ENCODE measurements around the gene CSMD2. TPM values are rescaled to one million over a fixed set of nuclear protein-coding genes. Genes with fewer than 3 reads are reported as not detected.

The CSMD2 gene
- total and polyA plus RNA-seq, 2 of the 8 experiments (the other 6 are each of a cell fraction or from before 2014, with no cell fraction given): 7.0 to 14.7 TPM

GRCh38 chr1:33743221-33743998 is 421.6 kb downstream of the CSMD2 start:
- H2BK20ac ChIP-seq (ENCODE audit: low read length): no peak overlapping the region
- H4K91ac ChIP-seq (replicated peaks; ENCODE audit: insufficient read length, low read length): no peak overlapping the region
- no peak for DNase-seq (ENCODE audit: low read depth in 1 of 2, low spot score in 2 of 2)
- no peaks in the 10 kb centered on the region for H3K9me3 ChIP-seq (ENCODE audit: insufficient read depth in 2 of 2, low read depth in 1 of 2, low read length in 1 of 2)
- H3K27ac ChIP-seq (ENCODE audit: low read depth, low read length): no peak overlapping the region
- no peak overlapping the region for H2BK120ac ChIP-seq (replicated peaks; ENCODE audit: low read depth, low read length)
- CTCF ChIA-PET (ENCODE audit: partially characterized antibody): interaction anchor here (0.6 to 1.5 kb wide), 3 partner anchors 10 to 110 kb away, joined by 3 read pairs; no protein-coding TSS in a partner anchor
- no peak overlapping the region for H2BK15ac ChIP-seq (ENCODE audit: low read length)
- no peak overlapping the region for H3K14ac ChIP-seq (ENCODE audit: insufficient read length)
- no peak overlapping the region for H4K5ac ChIP-seq (ENCODE audit: insufficient read length, low read depth, low read length)
- H2AK5ac ChIP-seq (ENCODE audit: low read depth, low read length): no peak overlapping the region
- no peak overlapping the region for H4K8ac ChIP-seq (ENCODE audit: extremely low read depth, insufficient read depth, low read length)
- no peak overlapping the region for H3K23ac ChIP-seq (ENCODE audit: insufficient read length)
- H3K36me3 ChIP-seq (ENCODE audit: control insufficient read depth in 2 of 4, insufficient read depth in 4 of 4, low read length in 3 of 4): peaks cover 0 to 7% (median 1%) of the 10 kb centered on the region in 4 experiments; a peak in 4 of 8 replicates
- no peaks in the 10 kb centered on the region for H3K79me2 ChIP-seq (ENCODE audit: control insufficient read depth in 1 of 2, insufficient read depth in 2 of 2, low read length in 2 of 2)
- H3K27me3 ChIP-seq (replicated peaks in 1 of 4; ENCODE audit: control insufficient read depth in 3 of 4, extremely low read depth in 1 of 4, insufficient read depth in 3 of 4, low read length in 3 of 4): no peaks in the 10 kb centered on the region
- H3K4me1 ChIP-seq (replicated peaks in 1 of 4; ENCODE audit: control insufficient read depth in 3 of 4, insufficient read depth in 4 of 4, low read length in 3 of 4): no peaks in the 10 kb centered on the region
- H3K79me1 ChIP-seq (ENCODE audit: low read depth, low read length): no peaks in the 10 kb centered on the region
- no peak overlapping the region for H2AFZ ChIP-seq (ENCODE audit: low read length)
- H3K9ac ChIP-seq (replicated peaks in 1 of 4; ENCODE audit: extremely low read depth in 1 of 4, low read depth in 3 of 4, low read length in 3 of 4): no peak overlapping the region
- WGBS, 2 experiments (ENCODE audit: extremely low coverage in 1 of 2, insufficient coverage in 1 of 2, insufficient read length in 1 of 2, insufficient replicate concordance in 2 of 2, low coverage in 1 of 2, low lambda C conversion rate in 2 of 2, missing lambda C conversion rate in 1 of 2): 92% methylated on average over 13 of the region's 13 CpGs; no CpG with 5 or more reads in 1 of the 2 experiments
- no peak overlapping the region for H3K4me2 ChIP-seq (ENCODE audit: insufficient read depth in 1 of 2, low read depth in 2 of 2, low read length in 2 of 2)
- FAIRE-seq: no peak
- POLR2A ChIA-PET (ENCODE audit: partially characterized antibody): no interaction called here
- H3K4me3 ChIP-seq (ENCODE audit: extremely low read depth in 1 of 4, insufficient read depth in 2 of 4, low read depth in 3 of 4, low read length in 4 of 4): no peak overlapping the region
- no peaks in the 10 kb centered on the region for H3K23me2 ChIP-seq (ENCODE audit: low read depth, low read length)
- H3K4ac ChIP-seq (replicated peaks; ENCODE audit: insufficient read length, low read depth, low read length): no peak overlapping the region
- H2BK12ac ChIP-seq (ENCODE audit: low read depth, low read length): no peak overlapping the region
- no peak overlapping the region for H3K56ac ChIP-seq (replicated peaks; ENCODE audit: insufficient read length, low read depth, low read length)
- no peak overlapping the region for H3K18ac ChIP-seq (ENCODE audit: extremely low read depth, low read length)
- TF ChIP-seq HDAC6 (IDR thresholded peaks at IDR 0.05; ENCODE audit: low read depth, low read length) (no peak), RBBP5 (IDR thresholded peaks at IDR 0.05; ENCODE audit: borderline replicate concordance, low read depth, low read length) (no peak), HDAC2 (IDR thresholded peaks at IDR 0.05; ENCODE audit: borderline replicate concordance in 1 of 2, low read depth in 2 of 2, low read length in 2 of 2) (no peak), PHF8 (conservative IDR thresholded peaks at IDR 0.05; ENCODE audit: low read depth, low read length) (no peak), RAD21 (IDR thresholded peaks at IDR 0.05 in 1 of 2, conservative IDR thresholded peaks at IDR 0.05 in 1 of 2; ENCODE audit: low read depth in 2 of 2, low read length in 2 of 2) (no peak), KDM1A (IDR thresholded peaks at IDR 0.05; ENCODE audit: borderline replicate concordance, low read length) (no peak), E2F6 (IDR thresholded peaks at IDR 0.05) (no peak), KDM4A (IDR thresholded peaks at IDR 0.05; ENCODE audit: low read depth, low read length, severe bottlenecking) (no peak), EGR1 (IDR thresholded peaks at IDR 0.05; ENCODE audit: borderline replicate concordance, low read depth, low read length) (no peak), BRCA1 (IDR thresholded peaks at IDR 0.05; ENCODE audit: low read depth, low read length) (no peak), CTBP2 (IDR thresholded peaks at IDR 0.05; ENCODE audit: borderline replicate concordance, insufficient read depth, insufficient read length, low read length) (no peak)
- H4K20me1 ChIP-seq (replicated peaks in 1 of 2; ENCODE audit: control insufficient read depth in 1 of 2, insufficient read depth in 2 of 2, low read length in 2 of 2): peaks cover 0 to 4% of the 10 kb centered on the region in 2 experiments
- no peak overlapping the region for H2BK5ac ChIP-seq (ENCODE audit: low read depth, low read length)
